HEK293T (cell line): ENCODE results near the gene MYLK3.

Source experiments
- FOXM1 ChIP-seq: fragments of 450-650 bp; IDR thresholded peaks from 2 replicates; pipeline ENCODE4 v1.6.1; 2017; ENCODE audit warnings: mild to moderate bottlenecking, borderline replicate concordance
- SUZ12 ChIP-seq: fragments of 450-650 bp; IDR thresholded peaks from 2 replicates; pipeline ENCODE4 v1.6.1; 2016; ENCODE audit warnings: mild to moderate bottlenecking

DNA sequence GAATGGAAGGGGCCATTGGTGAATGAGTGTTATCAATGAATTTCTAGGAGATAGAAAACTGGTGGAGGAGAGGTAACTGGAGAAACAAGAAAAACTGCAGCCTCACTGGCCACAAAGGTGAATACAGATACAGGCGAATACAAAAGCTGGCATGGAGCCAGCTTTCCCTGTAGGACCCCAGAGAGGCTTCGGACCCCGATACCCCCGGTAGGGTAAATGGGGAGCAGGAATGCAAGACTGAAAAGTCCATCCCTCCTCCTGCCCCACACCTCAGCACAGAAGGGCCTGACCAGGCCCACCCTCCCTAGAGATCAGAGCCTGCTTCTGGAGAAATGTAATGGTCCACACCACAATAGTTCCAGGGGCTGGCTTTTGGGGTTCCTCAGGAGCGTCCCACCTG is 4.9 kb upstream of the MYLK3 start:
- TF ChIP-seq SUZ12 (no peak), FOXM1 (no peak)
